Measurements from ENCODE around the gene ORAI3.

Gene ORAI3

GRCh38 chr16:30987581-30988190, 38.8 kb downstream of the ORAI3 start:
- no peak for DNase-seq

GRCh38 chr16:30989469-30990047, 40.7 kb downstream of the ORAI3 start:
- no peak for DNase-seq

GRCh38 chr16:30990105-30990504, 41.2 kb downstream of the ORAI3 start:
- DNase-seq: no peak

GRCh38 chr16:30991052-30991451, 42.2 kb downstream of the ORAI3 start:
- DNase-seq: no peak

GRCh38 chr16:30992276-30992780, 43.5 kb downstream of the ORAI3 start:
- DNase-seq: no peak

GRCh38 chr16:30992931-30993816, 44.3 kb downstream of the ORAI3 start:
- DNase-seq: no peak

GRCh38 chr16:30995927-30996323, 47.1 kb downstream of the ORAI3 start:
- DNase-seq: no peak

GRCh38 chr16:30996324-30996984, 47.6 kb downstream of the ORAI3 start:
- no peak for DNase-seq

- DNase-seq: peak in 28 of 51 donors; percentile 3 to 69 (median 30)
Measured at GRCh38 chr16:30996985-30997724, 48.3 kb downstream of the ORAI3 start.

- peak in 1 of 51 donors; percentile 26 for DNase-seq
Measured at GRCh38 chr16:30997725-30998711, 49.1 kb downstream of the ORAI3 start.

GRCh38 chr16:30998852-30999761, 50.2 kb downstream of the ORAI3 start:
- DNase-seq: peak in 1 of 51 donors; percentile 51

- DNase-seq: no peak
Measured at GRCh38 chr16:31000671-31001382, 52.0 kb downstream of the ORAI3 start.

- DNase-seq: no peak
Measured at GRCh38 chr16:31001507-31002249, 52.8 kb downstream of the ORAI3 start.

GRCh38 chr16:31002250-31002700, 53.4 kb downstream of the ORAI3 start:
- peak in 2 of 51 donors; percentile 18 to 60 for DNase-seq

- peak in 1 of 51 donors; percentile 21 for DNase-seq
Measured at GRCh38 chr16:31002862-31003341, 54.0 kb downstream of the ORAI3 start.

GRCh38 chr16:31003744-31004143, 54.9 kb downstream of the ORAI3 start:
- DNase-seq: no peak
